SK-N-SH (cell line): Measurements from ENCODE around the gene CABP4.

Source experiments
- CTCF ChIP-seq: fragments of 200-600 bp; sonication (generic); IDR thresholded peaks from 2 replicates; pipeline ENCODE4 v1.6.1; 2017; ENCODE audit warnings: antibody characterized with exemption, mild to moderate bottlenecking, moderate library complexity
- EP300 ChIP-seq, 2 experiments: IDR thresholded peaks; 2 replicates each; pipeline versions ENCODE4 v1.4.0 to v1.6.1; 2012; ENCODE audit warnings: borderline replicate concordance in 1 of 2, low read depth in 1 of 2, low read length in 1 of 2
- JUND ChIP-seq: IDR thresholded peaks from 2 replicates; pipeline ENCODE4 v1.4.0; 2012
- NRF1 ChIP-seq: IDR thresholded peaks from 2 replicates; pipeline ENCODE4 v1.6.1; 2012; ENCODE audit warnings: low read depth, mild to moderate bottlenecking, low read length
- POLR2AphosphoS5 ChIP-seq: IDR thresholded peaks from 2 replicates; pipeline ENCODE4 v1.6.1; 2012; ENCODE audit warnings: low read depth, low read length
- REST ChIP-seq: IDR thresholded peaks from 2 replicates; pipeline ENCODE4 v1.6.1; 2012; ENCODE audit warnings: mild to moderate bottlenecking, low read depth, low read length, moderate library complexity
- TF ChIP-seq, protein P1 (sequence below): fragments of 150-350 bp; IDR thresholded peaks from 2 replicates; pipeline ENCODE4 v1.6.1; 2017; ENCODE audit warnings: antibody characterized with exemption, low read length, low read depth, borderline replicate concordance

- TF ChIP-seq JUND = no peak
- TF ChIP-seq POLR2AphosphoS5 = no peak
- no peak for TF ChIP-seq REST
- no peak for TF ChIP-seq CTCF
- no peak for TF ChIP-seq NRF1
- TF ChIP-seq EP300 (IDR thresholded peaks at IDR 0.05; ENCODE audit: borderline replicate concordance in 1 of 2, low read depth in 1 of 2, low read length in 1 of 2) = no peak
- TF ChIP-seq, protein P1, sequence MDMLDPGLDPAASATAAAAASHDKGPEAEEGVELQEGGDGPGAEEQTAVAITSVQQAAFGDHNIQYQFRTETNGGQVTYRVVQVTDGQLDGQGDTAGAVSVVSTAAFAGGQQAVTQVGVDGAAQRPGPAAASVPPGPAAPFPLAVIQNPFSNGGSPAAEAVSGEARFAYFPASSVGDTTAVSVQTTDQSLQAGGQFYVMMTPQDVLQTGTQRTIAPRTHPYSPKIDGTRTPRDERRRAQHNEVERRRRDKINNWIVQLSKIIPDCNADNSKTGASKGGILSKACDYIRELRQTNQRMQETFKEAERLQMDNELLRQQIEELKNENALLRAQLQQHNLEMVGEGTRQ = no peak
Measured at GRCh38 chr11:67438158-67438902, 16.8 kb upstream of the CABP4 start.
